Breast epithelium (tissue), 4 donors: ENCODE data around the gene DOC2B. TPM values are rescaled to one million over a fixed set of nuclear protein-coding genes. Genes with fewer than 3 reads are reported as not detected.
"Not testable (repeated sequence)": the region's sequence is repeated elsewhere in the genome, so short reads cannot be mapped to it uniquely, and the experiment has no call there.

Experiments used
- DNase-seq, 2 donors: peaks; one replicate each; pipeline ENCODE4 v3.0.0-alpha.2; 2019; ENCODE audit warnings: low spot score in 2 of 2
- H3K27ac ChIP-seq, 2 donors: fragments of 200-600 bp; sonication (generic) in 1 of 2; one replicate each; pipeline ENCODE4 v1.5.1; 2016 to 2019; ENCODE audit warnings: mild to moderate bottlenecking in 1 of 2
- H3K27me3 ChIP-seq, 2 donors: fragments of 200-600 bp; sonication (generic) in 1 of 2; one replicate each; pipeline versions ENCODE4 v1.5.1 to v1.6.0; 2017 to 2019; ENCODE audit warnings: control low read depth in 1 of 2, mild to moderate bottlenecking in 1 of 2
- H3K36me3 ChIP-seq: fragments of 200-600 bp; one replicate; pipeline ENCODE4 v1.5.1; 2019
- H3K4me1 ChIP-seq, 2 donors: fragments of 200-600 bp; sonication (generic); one replicate each; pipeline ENCODE4 v1.5.1; 2016 to 2019; ENCODE audit warnings: control low read depth in 1 of 2
- H3K4me3 ChIP-seq, 3 donors: fragments of 200-600 bp; sonication (generic); 1 replicate in 2 of 3; 2 replicates in 1 of 3; pipeline ENCODE4 v1.5.1; 2016 to 2019; ENCODE audit warnings: mild to moderate bottlenecking in 3 of 3, moderate library complexity in 2 of 3
- H3K9me3 ChIP-seq, 2 donors: fragments of 200-600 bp; sonication (generic) in 1 of 2; one replicate each; pipeline ENCODE4 v1.5.1; 2016 to 2019; ENCODE audit warnings: control low read depth in 1 of 2
- intact Hi-C: fragments of 100-400 bp; cut with DNase I; formaldehyde crosslinking; loops from one replicate; pipeline ENCODE4 v1.15.1; 2023; ENCODE audit warnings: low total_unique reads
- total RNA-seq, 3 donors: library from RNA; depleted of rRNA; stranded (reverse); fragments of >200 nt; gene quantifications; one replicate each; pipeline ENCODE4 v1.1.0, GENCODE V29; 2016

Gene DOC2B
- total RNA-seq, 3 donors from 2014 or later, result 5.9 to 22.9 (median 6.7) TPM

- DNase-seq, H3K36me3 ChIP-seq, H3K4me3 ChIP-seq, H3K27ac ChIP-seq, H3K27me3 ChIP-seq, intact Hi-C loops, H3K4me1 ChIP-seq, H3K9me3 ChIP-seq: not testable (repeated sequence)
Measured at GRCh38 chr17:133932-134331, 47.5 kb downstream of the DOC2B start.

DNA sequence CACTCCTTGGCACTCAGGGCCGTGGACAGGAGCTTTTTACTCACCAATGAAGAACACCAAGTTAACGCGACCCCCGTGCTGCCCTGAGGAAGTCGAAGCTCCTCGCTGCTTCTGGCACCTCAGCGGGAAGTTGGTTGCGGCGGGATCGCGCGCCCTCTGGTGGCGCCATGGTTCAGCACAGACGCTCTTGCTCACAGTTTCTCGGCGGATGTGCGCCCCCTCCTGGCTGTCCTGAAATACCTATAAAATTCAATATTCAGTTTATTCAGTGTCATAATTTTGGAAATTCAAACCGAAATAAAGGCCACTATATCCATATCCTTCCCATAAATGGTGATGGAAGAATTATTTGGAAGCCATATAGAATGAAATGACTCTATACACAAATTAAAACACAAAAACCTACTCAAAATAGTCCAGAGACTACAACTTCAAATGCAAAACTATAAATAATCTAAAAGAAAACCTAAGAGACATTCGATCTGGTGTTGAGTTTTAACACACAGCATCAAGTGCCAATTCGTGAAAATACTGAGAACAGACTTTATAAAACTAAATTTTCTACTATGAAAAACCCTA lies 63.0 kb downstream of the DOC2B start:
- H3K27ac ChIP-seq, H3K27me3 ChIP-seq, H3K4me3 ChIP-seq, H3K9me3 ChIP-seq, intact Hi-C loops, DNase-seq, H3K36me3 ChIP-seq, H3K4me1 ChIP-seq: not testable (repeated sequence)

- H3K4me3 ChIP-seq, H3K27me3 ChIP-seq, DNase-seq, H3K27ac ChIP-seq, H3K4me1 ChIP-seq, H3K36me3 ChIP-seq, intact Hi-C loops, H3K9me3 ChIP-seq: not testable (repeated sequence)
Measured at GRCh38 chr17:113111-113510, 68.3 kb downstream of the DOC2B start.

Other genes starting within 250 kb of the DOC2B start
- not detected for gene SCGB1C2, start 44.1 kb downstream of the DOC2B start, total RNA-seq
- 10 to 100 TPM in 2 of 3 donors, 1 to 10 TPM in 1; 9.6 to 15.7 (median 15.4) TPM for gene RPH3AL, start 171.2 kb upstream of the DOC2B start, total RNA-seq